ENCODE data around the gene P2RY2. TPM values are rescaled to one million over a fixed set of nuclear protein-coding genes. Genes with fewer than 3 reads are reported as not detected.

P2RY2 gene
- polyA plus RNA-seq, 1 donor from 2014 or later: not detected

DNA sequence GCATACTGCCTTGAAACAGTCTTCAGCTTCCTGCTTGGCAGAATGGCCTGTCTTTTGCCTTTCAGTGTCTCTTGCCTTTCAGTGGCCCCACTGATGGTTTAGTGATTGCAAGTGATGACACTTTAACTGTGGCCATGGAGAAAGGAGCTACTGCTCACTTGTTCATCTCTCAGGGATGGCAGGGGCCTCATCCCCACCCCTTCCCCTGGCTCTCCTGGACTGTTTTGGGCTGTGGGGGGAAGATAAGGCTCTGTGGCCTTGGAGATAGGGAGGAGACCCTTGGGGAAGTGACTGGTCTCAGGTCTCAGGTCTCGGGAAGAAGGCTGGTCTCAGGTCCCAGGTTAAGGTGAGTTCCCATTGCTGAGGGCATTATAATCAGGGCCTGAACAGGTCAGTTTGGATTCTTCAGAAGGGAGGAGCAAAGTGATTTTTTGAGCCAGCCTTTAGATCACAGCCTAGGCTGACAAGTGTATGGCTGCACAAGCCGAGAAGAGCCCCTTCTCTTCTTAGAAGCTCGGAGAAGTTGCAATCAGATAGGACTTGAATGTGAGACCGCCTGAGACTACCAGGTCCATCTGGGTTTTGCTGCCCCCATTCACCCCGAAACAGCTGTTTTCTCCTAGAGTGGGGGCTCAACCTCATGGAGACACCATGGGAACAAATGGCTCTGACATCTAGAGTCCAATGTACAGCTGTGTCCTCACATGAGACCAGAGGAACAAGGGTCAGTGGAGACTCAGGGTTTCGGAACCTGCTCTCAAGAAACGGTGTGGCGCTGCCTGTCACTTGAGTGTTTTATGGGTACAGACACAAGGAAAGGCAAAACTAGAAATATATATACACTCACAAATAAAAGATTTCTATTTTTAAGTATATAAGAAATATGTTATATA lies 15.9 kb upstream of the P2RY2 start:
- no peaks in the 10 kb centered on the region for H3K79me2 ChIP-seq (replicated peaks; ENCODE audit: insufficient read depth, low read length)
- no peaks in the 10 kb centered on the region for H3K9me2 ChIP-seq (ENCODE audit: insufficient read depth, low read length)
- H3K9ac ChIP-seq (ENCODE audit: low read length): no peak overlapping the region
- no peaks in the 10 kb centered on the region for H3K36me3 ChIP-seq (ENCODE audit: insufficient read depth, low read length)
- no peaks in the 10 kb centered on the region for H4K20me1 ChIP-seq (ENCODE audit: insufficient read depth)
- H2AFZ ChIP-seq (ENCODE audit: low read depth, low read length): no peak overlapping the region
- H3K4me2 ChIP-seq (ENCODE audit: low read length): no peak overlapping the region
- no peaks in the 10 kb centered on the region for H3K27me3 ChIP-seq (ENCODE audit: insufficient read depth, low read depth, low read length)
- no peak overlapping the region for H3K4me3 ChIP-seq (ENCODE audit: low read length)
- no peak for TF ChIP-seq SMC3 (conservative IDR thresholded peaks at IDR 0.05; ENCODE audit: poor library complexity)
- no peak for TF ChIP-seq TAF1 (IDR thresholded peaks at IDR 0.05; ENCODE audit: low read depth)
- no peak for TF ChIP-seq CTCF (IDR thresholded peaks at IDR 0.05; ENCODE audit: poor library complexity, severe bottlenecking)
- TF ChIP-seq POLR2AphosphoS5 (IDR thresholded peaks at IDR 0.05): no peak
- TF ChIP-seq EP300 (conservative IDR thresholded peaks at IDR 0.05; ENCODE audit: poor library complexity, severe bottlenecking): no peak
- no peak for TF ChIP-seq RAD21 (conservative IDR thresholded peaks at IDR 0.05)
- TF ChIP-seq MXI1 (conservative IDR thresholded peaks at IDR 0.05; ENCODE audit: poor library complexity, severe bottlenecking): no peak
- TF ChIP-seq EZH2 (IDR thresholded peaks at IDR 0.05; ENCODE audit: borderline replicate concordance, insufficient read depth, low read length, poor library complexity, severe bottlenecking): no peak
- no peak for TF ChIP-seq REST (IDR thresholded peaks at IDR 0.05; ENCODE audit: borderline replicate concordance)
- H3K9me3 ChIP-seq (ENCODE audit: low read length): no peaks in the 10 kb centered on the region
- no peaks in the 10 kb centered on the region for H3F3A ChIP-seq (ENCODE audit: insufficient read depth, low read length, poor library complexity, severe bottlenecking)
- no peak overlapping the region for H3K27ac ChIP-seq (ENCODE audit: low read length)

- no peaks in the 10 kb centered on the region for H3K79me2 ChIP-seq (replicated peaks; ENCODE audit: insufficient read depth, low read length)
- no peaks in the 10 kb centered on the region for H3K36me3 ChIP-seq (ENCODE audit: insufficient read depth, low read length)
- no peaks in the 10 kb centered on the region for H3F3A ChIP-seq (ENCODE audit: insufficient read depth, low read length, poor library complexity, severe bottlenecking)
- no peaks in the 10 kb centered on the region for H3K9me2 ChIP-seq (ENCODE audit: insufficient read depth, low read length)
- H3K9me3 ChIP-seq (ENCODE audit: low read length): no peaks in the 10 kb centered on the region
- no peak overlapping the region for H2AFZ ChIP-seq (ENCODE audit: low read depth, low read length)
- H3K9ac ChIP-seq (ENCODE audit: low read length): no peak overlapping the region
- H3K4me2 ChIP-seq (ENCODE audit: low read length): no peak overlapping the region
- no peak overlapping the region for H3K27ac ChIP-seq (ENCODE audit: low read length)
- no peaks in the 10 kb centered on the region for H4K20me1 ChIP-seq (ENCODE audit: insufficient read depth)
- no peak for TF ChIP-seq EP300 (conservative IDR thresholded peaks at IDR 0.05; ENCODE audit: poor library complexity, severe bottlenecking)
- TF ChIP-seq RAD21 (conservative IDR thresholded peaks at IDR 0.05): no peak
- TF ChIP-seq EZH2 (IDR thresholded peaks at IDR 0.05; ENCODE audit: borderline replicate concordance, insufficient read depth, low read length, poor library complexity, severe bottlenecking): no peak
- TF ChIP-seq CTCF (IDR thresholded peaks at IDR 0.05; ENCODE audit: poor library complexity, severe bottlenecking): no peak
- no peak for TF ChIP-seq REST (IDR thresholded peaks at IDR 0.05; ENCODE audit: borderline replicate concordance)
- no peak for TF ChIP-seq SMC3 (conservative IDR thresholded peaks at IDR 0.05; ENCODE audit: poor library complexity)
- TF ChIP-seq MXI1 (conservative IDR thresholded peaks at IDR 0.05; ENCODE audit: poor library complexity, severe bottlenecking): no peak
- TF ChIP-seq POLR2AphosphoS5 (IDR thresholded peaks at IDR 0.05): no peak
- TF ChIP-seq TAF1 (IDR thresholded peaks at IDR 0.05; ENCODE audit: low read depth): no peak
- no peaks in the 10 kb centered on the region for H3K27me3 ChIP-seq (ENCODE audit: insufficient read depth, low read depth, low read length)
- H3K4me3 ChIP-seq (ENCODE audit: low read length): no peak overlapping the region
These were observed 14.8 kb upstream of the P2RY2 start for GRCh38 chr11:73203322-73203721.
